GM21367 (cell line): ENCODE measurements around the gene OXNAD1.

Experiments
- ATAC-seq: cut with Tn5 transposase; IDR thresholded peaks from one replicate; pipeline ENCODE4 v1.9.1; 2021; ENCODE audit not compliant: unreplicated experiment

OXNAD1 gene

GRCh38 chr3:16354291-16354690, 89.3 kb downstream of the OXNAD1 start:
- no peak for ATAC-seq
